ENCODE measurements around the gene INPP5A. TPM values are rescaled to one million over a fixed set of nuclear protein-coding genes. Genes with fewer than 3 reads are reported as not detected.
A peak's percentile ranks its signal among the peaks of the same experiment; 100 is the strongest.
"Not testable (repeated sequence)": the region's sequence is repeated elsewhere in the genome, so short reads cannot be mapped to it uniquely, and the experiment has no call there.

The INPP5A gene
- polyA plus RNA-seq, 3 donors from 2014 or later = 0.30 to 1.7 (median 0.48) TPM

DNA sequence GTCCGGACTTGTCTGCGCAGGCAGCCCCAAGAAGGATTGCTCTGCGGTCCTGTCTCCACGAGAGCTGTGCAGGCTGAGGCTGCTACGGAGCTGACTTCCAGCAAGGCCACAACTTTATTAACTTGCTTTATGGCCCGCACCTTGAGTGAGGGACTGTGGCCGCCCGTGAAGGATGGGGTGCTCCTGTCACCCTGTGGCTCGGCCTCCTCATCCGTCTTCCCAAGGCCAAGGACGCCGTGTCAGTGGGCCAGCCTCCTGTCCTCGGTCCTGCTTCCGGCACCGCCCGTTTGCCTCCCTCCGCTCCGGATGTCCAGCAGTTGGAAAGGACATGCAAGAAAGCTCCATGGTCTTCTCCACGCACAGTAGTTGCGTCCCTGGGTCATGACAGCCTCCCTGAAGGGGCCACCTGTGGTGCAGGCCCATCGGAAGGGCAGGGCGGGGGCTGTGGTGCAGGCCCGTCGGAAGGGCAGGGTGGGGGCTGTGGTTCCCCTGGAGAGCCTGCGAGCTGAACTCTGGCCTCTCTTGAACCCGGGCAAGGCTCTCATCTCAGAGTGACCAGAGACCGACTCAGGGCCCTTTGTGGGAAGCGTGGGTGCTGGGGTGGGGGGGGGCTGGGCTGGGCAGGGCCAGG lies 161.3 kb downstream of the INPP5A start:
- H3K4me3 Mint-ChIP-seq = no peak overlapping the region
- no peak for DNase-seq
- no peak overlapping the region for H3K27ac Mint-ChIP-seq
- peaks cover 0 to 9% (median 3%) of the 10 kb centered on the region in 3 donors for H3K36me3 Mint-ChIP-seq
- H3K9me3 Mint-ChIP-seq = peaks cover 0 to 6% (median 1%) of the 10 kb centered on the region in 6 donors
- H3K27me3 Mint-ChIP-seq (ENCODE audit: low read depth in 3 of 3) = peaks cover 0 to 7% (median 3%) of the 10 kb centered on the region in 3 donors
- peaks cover 39 to 40% of the 10 kb centered on the region in 2 donors for H3K4me1 Mint-ChIP-seq

DNA sequence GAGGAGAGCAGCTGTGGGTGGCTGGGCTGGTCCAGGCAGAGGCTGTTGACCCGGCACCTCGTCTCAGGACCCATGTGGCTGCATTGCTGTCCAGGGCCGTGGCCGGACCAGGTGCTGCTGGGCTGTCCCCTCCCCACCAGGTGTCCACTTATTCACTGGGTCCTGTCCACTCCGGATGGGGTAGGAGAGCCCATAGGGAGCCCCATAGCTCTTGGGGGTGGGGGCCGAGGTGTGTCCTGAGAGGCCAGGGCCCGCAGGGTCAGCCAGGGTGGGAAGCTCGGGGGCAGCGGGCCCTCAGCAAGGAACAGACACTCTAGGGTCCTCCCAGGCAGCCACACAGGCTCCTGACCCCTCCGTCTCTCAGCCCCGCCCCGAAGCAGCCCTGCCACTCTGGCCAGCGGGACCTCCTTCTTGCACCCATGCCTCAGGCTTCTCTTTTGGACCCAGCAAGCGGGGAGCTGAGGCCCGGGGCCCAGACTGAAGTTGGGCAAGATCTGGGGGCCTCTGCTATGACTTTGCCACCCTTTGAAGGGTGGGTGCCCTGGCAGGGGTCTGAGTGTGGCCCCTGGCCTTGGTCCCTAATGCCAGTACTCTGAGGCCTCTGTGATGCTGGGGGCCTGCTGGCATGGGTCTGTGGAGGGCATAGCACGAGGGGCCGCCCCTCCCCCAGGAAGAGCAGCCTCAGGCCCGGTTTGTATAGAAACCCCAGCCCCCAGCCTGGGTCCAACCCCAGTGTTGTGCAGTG lies 162.0 kb downstream of the INPP5A start:
- no peak for DNase-seq
- Mint-ChIP-seq H3K36me3 (peaks cover 0 to 6% (median 3%) of the 10 kb centered on the region in 3 donors), H3K27me3 (ENCODE audit: low read depth in 3 of 3) (peaks cover 0 to 9% (median 3%) of the 10 kb centered on the region in 3 donors), H3K4me1 (peaks cover 40% of the 10 kb centered on the region in 2 donors), H3K4me3 (no peak overlapping the region), H3K9me3 (peaks cover 0 to 6% (median 1%) of the 10 kb centered on the region in 6 donors), H3K27ac (no peak overlapping the region)

DNA sequence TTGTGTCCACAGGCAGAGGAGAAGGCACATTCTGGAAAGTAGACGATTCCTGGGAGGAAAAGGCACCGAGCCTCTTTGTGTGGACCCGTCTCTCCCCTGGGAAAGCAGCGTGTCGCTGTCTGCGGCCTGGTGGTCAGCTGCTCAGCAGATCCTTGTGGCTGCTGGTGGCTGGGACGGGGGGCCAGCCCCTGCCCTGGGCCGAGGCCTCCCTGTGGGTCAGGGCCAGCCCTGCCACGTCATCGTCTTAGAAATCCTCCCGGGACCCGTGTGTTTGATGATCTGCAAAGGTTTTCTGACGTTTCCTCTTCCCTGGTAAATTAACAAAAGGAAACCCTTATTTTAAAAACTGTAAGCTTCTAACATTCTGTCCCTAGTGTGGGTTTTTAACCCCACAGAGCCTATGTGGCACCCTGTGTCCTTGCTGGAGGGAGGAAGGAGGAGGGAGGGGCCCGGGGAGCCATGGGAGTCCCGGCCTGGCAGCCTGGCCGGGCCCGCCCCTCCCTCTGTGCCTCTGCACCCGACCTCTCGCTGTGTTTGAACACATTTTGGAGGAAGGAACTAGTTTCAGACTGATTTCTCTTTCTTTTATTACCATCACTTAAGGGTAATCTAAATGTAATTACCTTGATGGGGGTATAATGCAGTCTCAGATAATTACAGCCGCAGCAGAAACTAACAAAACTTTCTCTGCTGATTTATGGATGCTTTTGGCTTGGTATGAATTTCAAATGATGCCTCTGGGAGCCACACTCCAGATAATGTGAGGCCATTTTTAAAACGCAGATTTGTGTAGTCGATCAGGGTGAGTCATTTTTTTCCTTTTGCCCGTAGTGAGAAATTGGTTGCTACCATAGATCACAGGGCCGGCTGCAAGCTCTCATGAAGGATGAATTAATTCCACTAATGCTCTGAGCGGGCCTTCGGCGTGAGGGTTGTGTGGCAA lies 162.8 kb downstream of the INPP5A start:
- H3K9me3 Mint-ChIP-seq = peaks cover 0 to 3% (median under 1%) of the 10 kb centered on the region in 6 donors
- peak overlapping the region in 2 of 6 donors; percentile 40 to 72 for H3K27ac Mint-ChIP-seq
- no peak overlapping the region for H3K4me3 Mint-ChIP-seq
- H3K27me3 Mint-ChIP-seq (ENCODE audit: low read depth in 3 of 3) = peaks cover 0 to 9% (median 3%) of the 10 kb centered on the region in 3 donors
- H3K36me3 Mint-ChIP-seq = peaks cover 0 to 4% (median 0%) of the 10 kb centered on the region in 3 donors
- H3K4me1 Mint-ChIP-seq = peaks cover 35 to 38% of the 10 kb centered on the region in 2 donors
- no peak for DNase-seq

DNA sequence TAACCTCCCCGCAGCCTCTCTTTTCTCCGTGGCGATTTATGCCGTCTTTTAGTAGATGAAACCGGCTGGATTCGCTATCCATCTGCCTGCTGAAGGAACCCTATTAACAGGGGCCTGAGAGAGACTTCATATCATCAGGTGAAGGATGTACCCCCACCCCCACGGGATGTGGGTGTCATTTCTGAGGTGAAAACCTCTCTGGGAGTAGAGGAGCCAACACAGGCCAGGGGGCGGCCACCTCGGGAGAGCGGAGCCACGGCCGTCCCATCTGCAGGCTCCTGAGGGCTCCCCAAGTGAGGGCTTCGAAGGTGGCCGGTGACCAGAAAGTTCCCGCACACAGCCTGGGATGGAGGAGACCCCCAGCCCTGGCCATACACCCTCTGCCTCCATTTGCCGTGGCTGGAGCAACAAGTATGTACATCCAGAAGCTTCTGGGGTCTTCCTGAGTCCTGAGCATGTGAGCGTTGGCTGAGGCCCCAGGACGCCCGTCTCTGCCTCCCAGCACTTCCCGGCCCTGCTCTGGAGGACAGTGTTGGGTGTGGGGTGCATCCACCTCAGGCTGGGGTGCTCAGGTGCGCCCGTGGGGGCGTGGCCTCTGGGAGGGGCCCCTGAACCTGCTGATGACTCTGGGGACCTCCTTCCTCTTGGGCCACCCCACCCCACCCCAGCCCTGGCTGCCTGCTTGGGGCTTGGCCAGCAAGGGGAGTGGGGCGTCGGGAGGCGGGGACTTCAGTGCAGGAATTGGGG lies 163.7 kb downstream of the INPP5A start:
- no peak for DNase-seq
- no peak overlapping the region for H3K4me3 Mint-ChIP-seq

DNA sequence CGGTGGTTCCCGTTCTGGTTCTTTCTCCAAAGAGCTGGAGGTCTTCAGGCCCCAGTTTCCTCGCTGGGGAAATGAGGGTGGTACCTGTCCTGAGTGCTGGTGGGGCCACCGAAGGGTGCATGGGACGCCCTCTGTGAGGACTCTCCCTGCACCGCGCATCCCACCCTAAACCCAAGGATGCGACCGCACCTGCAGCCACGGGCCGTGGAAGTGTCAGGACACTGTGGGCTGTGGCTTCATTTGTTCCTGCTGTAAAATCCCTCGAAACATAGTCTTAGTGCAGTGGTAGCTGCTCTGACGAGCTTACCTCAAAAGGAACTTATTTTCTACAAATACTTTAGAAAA lies 164.2 kb downstream of the INPP5A start:
- Mint-ChIP-seq H3K9me3 (peaks cover 6 to 15% (median 8%) of the 10 kb centered on the region in 6 donors), H3K27ac (peak overlapping the region in 1 of 6 donors; percentile 45), H3K27me3 (ENCODE audit: low read depth in 3 of 3) (peaks cover 0 to 9% (median 3%) of the 10 kb centered on the region in 3 donors), H3K36me3 (peaks cover 7 to 15% (median 9%) of the 10 kb centered on the region in 3 donors), H3K4me3 (peak overlapping the region in 1 of 5 donors; percentile 65), H3K4me1 (peaks cover 24% of the 10 kb centered on the region in 2 donors)
- DNase-seq = no peak

More for the DNA sequence above, 163.7 kb downstream of the INPP5A start:
- Mint-ChIP-seq H3K4me1 (peaks cover 27 to 30% of the 10 kb centered on the region in 2 donors), H3K27me3 (ENCODE audit: low read depth in 3 of 3) (peaks cover 0 to 9% (median 3%) of the 10 kb centered on the region in 3 donors), H3K9me3 (peaks cover 5 to 11% (median 8%) of the 10 kb centered on the region in 6 donors), H3K36me3 (peaks cover 7 to 12% (median 7%) of the 10 kb centered on the region in 3 donors), H3K27ac (peak overlapping the region in 2 of 6 donors; percentile 40 to 48)

DNA sequence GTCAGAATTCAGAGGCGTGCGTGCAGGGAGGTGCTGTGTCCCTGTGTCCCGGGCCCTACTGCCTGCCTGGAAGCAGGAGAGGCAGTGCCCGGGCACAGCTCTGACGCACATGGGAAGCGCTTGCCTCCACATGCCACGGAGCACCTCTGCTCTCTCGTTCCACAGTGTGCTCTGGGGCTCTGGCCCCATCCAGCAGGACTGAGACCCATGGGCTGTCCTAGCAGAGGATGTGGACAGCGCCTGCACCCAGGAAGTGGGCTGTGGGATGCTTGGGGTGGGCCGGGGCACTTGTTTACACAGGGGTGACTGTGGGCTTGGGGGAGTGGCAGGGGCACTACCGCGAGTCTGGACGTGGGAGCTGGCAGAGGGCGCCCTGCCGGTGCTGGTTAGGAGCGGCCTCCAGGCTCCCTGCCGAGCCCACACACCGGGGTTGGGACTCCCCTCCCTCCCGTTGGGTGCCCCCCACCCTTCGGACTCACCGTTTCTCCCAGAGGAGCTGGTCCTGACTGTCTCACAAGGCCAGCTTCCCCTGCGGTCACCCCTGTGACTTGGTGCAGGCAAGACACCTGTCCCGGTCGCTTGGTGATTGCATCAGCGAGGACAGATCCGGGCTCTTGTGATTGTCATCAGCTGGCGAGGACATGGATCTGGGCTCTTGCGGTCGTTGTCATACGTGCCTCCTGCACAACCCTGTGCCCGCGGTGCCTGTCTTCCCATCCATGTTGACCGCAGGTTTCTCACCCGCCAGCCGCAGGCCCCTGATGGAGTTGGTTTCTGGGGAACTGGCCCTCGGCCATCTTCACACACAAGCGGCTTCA lies 165.2 kb downstream of the INPP5A start:
- peaks cover 6 to 15% (median 8%) of the 10 kb centered on the region in 6 donors for H3K9me3 Mint-ChIP-seq
- DNase-seq = peak; percentile 23 to 39 (median 28)
- H3K4me1 Mint-ChIP-seq = peaks cover 19 to 24% of the 10 kb centered on the region in 2 donors
- H3K36me3 Mint-ChIP-seq = peaks cover 9 to 15% (median 11%) of the 10 kb centered on the region in 3 donors
- H3K27ac Mint-ChIP-seq = peak overlapping the region in 3 of 6 donors; percentile 45 to 87 (median 66)
- peaks cover 2 to 9% (median 3%) of the 10 kb centered on the region in 3 donors for H3K27me3 Mint-ChIP-seq (ENCODE audit: low read depth in 3 of 3)
- H3K4me3 Mint-ChIP-seq = peak overlapping the region; percentile 24 to 70 (median 62)

DNA sequence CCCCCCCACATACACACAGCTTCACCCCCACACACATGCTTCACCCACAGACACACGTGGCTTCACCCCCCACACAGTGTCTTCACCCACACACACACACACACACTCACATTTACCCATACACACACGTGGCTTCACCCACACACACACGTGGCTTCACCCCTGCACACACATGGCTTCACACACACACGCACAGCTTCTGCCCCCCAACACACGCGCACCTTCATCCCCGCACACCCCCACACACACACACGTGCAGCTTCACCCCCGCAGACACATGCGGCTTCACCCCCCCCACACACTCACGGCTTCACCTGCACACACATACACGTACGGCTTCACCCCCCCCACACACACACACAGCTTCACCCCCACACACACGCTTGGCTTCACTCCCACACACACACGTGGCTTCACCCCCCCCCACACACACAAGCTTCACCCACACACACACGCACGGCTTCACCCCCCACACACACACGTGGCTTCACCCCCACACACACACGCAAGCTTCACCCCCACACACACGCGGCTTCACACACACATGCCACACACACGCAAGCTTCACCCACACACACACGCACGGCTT lies 165.9 kb downstream of the INPP5A start:
- Mint-ChIP-seq H3K9me3 (peaks cover 6 to 15% (median 8%) of the 10 kb centered on the region in 6 donors), H3K4me1 (peaks cover 17 to 24% of the 10 kb centered on the region in 2 donors), H3K27ac (peak overlapping the region; percentile 45 to 87 (median 68)), H3K4me3 (peak overlapping the region in 4 of 5 donors; percentile 24 to 62 (median 47)), H3K27me3 (ENCODE audit: low read depth in 3 of 3) (peaks cover 2 to 9% (median 3%) of the 10 kb centered on the region in 3 donors), H3K36me3 (peaks cover 11 to 17% (median 13%) of the 10 kb centered on the region in 3 donors)
- no peak for DNase-seq

DNA sequence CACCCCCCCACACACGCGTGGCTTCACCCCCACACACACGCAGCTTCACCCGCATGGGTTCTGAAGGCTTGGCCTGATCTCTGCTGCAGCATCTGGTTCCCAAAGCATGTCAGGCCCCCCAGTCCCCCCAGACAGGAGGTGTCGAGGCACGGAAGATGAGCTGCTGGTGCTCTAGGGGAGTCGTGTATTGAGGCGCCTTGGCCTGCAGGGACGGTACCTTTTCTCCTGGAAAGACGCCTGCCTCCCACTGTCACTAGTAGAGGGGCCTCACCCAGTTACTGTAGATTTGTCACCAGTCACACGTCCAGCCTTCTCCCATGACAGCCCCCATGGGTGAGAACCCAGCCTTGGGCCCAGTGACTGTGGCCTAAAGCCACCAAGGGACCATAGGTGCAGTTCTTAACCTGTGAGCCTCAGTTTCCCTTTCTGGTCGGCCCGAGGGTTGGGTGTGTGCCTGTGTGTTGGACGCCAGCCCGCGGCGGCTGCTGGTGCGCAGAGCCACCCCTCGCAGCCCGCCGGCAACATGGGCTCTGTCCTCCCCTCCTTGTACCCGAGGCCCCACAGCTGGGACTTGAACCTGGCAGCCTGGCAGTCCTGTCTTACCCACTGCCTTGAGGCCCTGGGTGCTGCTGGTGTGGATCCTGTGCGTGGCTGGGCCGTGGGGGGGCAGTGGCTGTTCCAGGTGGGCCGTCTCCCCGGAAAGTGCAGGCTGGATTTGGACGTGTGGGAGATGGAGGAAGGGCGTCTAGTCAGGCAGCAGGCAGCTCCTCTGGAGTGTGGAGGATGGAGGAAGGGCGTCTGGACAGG lies 166.6 kb downstream of the INPP5A start:
- H3K27me3 Mint-ChIP-seq (ENCODE audit: low read depth in 3 of 3) = peaks cover 2 to 9% (median 3%) of the 10 kb centered on the region in 3 donors
- H3K4me3 Mint-ChIP-seq = peak overlapping the region in 2 of 5 donors; percentile 33 to 36
- DNase-seq = no peak
- peak overlapping the region in 2 of 6 donors; percentile 40 to 45 for H3K27ac Mint-ChIP-seq
- peaks cover 11 to 16% (median 13%) of the 10 kb centered on the region in 3 donors for H3K36me3 Mint-ChIP-seq
- H3K4me1 Mint-ChIP-seq = peaks cover 17 to 24% of the 10 kb centered on the region in 2 donors
- H3K9me3 Mint-ChIP-seq = peaks cover 6 to 15% (median 8%) of the 10 kb centered on the region in 6 donors

DNA sequence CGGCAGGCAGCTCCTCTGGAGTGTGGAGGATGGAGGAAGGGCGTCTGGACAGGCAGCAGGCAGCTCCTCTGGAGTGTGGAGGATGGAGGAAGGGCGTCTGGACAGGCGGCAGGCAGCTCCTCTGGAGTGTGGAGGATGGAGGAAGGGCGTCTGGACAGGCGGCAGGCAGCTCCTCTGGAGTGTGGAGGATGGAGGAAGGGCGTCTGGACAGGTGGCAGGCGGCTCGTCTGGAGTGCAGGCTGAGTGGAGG lies 167.2 kb downstream of the INPP5A start:
- H3K27me3 Mint-ChIP-seq (ENCODE audit: low read depth in 3 of 3); DNase-seq; H3K4me3 Mint-ChIP-seq; H3K27ac Mint-ChIP-seq: not testable (repeated sequence)
- peaks cover 17 to 24% of the 10 kb centered on the region in 2 donors for H3K4me1 Mint-ChIP-seq
- H3K36me3 Mint-ChIP-seq = peaks cover 11 to 16% (median 13%) of the 10 kb centered on the region in 3 donors
- H3K9me3 Mint-ChIP-seq = peaks cover 6 to 15% (median 8%) of the 10 kb centered on the region in 6 donors

DNA sequence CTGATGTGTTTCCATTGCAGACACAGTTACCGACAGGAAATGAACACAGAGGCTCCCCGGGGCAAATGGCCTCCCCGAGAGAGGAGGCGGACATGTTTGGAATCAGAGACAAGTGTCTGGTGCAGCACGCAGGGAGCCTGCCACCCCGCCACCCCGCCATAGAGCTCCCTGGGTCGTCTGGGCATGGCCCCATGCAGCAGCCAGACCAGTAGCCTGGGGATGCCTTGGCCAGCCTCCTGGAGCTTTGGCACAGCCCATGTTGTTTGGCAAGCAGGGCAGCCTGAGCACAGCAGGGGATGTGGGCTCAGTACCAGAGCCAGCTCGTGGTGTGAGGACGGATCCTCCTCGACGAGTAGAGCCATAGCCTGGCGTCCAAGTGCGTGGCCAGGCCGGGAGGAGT lies 167.6 kb downstream of the INPP5A start:
- no peak for DNase-seq
- Mint-ChIP-seq H3K9me3 (peaks cover 6 to 15% (median 8%) of the 10 kb centered on the region in 6 donors), H3K4me3 (no peak overlapping the region), H3K27me3 (ENCODE audit: low read depth in 3 of 3) (peaks cover 2 to 9% (median 3%) of the 10 kb centered on the region in 3 donors), H3K36me3 (peaks cover 11 to 16% (median 13%) of the 10 kb centered on the region in 3 donors), H3K4me1 (peaks cover 17 to 24% of the 10 kb centered on the region in 2 donors), H3K27ac (no peak overlapping the region)

DNA sequence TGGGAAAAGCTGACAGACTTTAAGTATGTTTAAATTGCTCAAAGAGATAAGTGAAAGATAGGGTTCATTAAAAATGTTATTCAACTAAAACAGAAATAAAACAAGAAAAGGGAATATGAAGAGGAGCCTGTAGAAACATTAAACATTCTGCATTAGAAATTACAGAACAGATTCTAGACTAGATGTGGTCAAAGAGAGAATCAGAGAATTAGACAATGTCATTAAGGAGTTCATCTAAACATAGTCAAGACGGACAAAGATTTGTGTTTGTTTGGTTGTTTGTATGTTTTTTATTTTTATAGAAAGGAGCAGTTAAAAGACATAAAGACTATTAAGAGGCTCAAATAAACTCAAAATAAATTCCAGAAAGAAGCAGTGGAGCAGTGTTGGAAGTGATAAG lies 168.4 kb downstream of the INPP5A start:
- peaks cover 11 to 16% (median 13%) of the 10 kb centered on the region in 3 donors for H3K36me3 Mint-ChIP-seq
- no peak for DNase-seq
- H3K27me3 Mint-ChIP-seq (ENCODE audit: low read depth in 3 of 3) = peaks cover 2 to 9% (median 3%) of the 10 kb centered on the region in 3 donors
- peaks cover 6 to 15% (median 8%) of the 10 kb centered on the region in 6 donors for H3K9me3 Mint-ChIP-seq
- peaks cover 17 to 18% of the 10 kb centered on the region in 2 donors for H3K4me1 Mint-ChIP-seq
- H3K27ac Mint-ChIP-seq = peak overlapping the region in 1 of 6 donors; percentile 46
- no peak overlapping the region for H3K4me3 Mint-ChIP-seq
